Activated naive CD4-positive, alpha-beta T cell (primary cell): ENCODE measurements around the gene CFAP74.

ENCODE experiments used
- DNase-seq, 4 experiments: peaks; one replicate each; lab custom pipeline; 2025; lab: John Stamatoyannopoulos, UW

The CFAP74 gene

DNA sequence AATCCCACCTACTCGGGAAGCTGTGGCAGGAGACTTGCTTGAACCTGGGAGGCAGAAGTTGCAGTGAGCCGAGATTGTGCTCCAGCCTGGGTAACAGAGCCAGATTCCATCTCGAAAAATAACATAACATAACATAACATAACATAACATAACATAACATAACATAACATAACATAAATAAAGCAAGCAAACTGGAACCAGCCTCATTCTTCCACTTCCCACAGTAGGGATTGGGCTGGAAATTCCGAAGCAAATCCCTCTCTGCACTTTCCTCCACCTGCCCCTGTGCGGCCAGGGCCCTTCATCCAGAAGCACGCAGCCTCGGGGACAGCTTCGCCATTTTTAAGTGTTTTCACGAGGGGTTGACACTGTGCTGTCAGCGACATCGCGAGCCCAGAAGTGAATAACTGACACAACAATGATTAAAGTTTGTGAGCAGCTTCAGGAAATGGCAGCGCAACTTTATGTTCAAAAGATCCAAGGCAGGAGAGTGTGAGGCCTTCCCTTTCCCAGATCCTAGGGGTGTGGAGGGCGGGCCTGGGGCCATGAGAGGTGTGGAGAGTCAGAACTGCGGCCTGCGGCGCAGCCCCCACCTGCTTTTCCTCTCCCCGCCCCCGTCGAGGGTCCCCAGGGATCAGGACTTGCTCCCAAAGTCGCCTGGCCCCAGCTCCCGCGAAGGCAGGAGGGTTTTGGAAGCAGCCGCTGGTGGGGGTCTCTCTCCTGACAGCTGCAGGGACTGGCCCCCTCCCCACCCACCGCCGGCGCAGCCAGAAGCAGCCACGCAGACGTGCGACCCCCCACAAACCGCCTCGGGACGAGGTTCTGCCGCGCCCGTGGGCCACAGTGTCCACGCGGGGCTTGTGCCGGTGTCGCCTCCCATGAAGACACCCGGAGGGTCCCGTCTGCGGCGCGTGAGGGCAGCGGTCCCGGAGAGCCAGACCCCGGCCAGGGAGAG, 14.9 kb upstream of the CFAP74 start:
- DNase-seq, result no peak

DNA sequence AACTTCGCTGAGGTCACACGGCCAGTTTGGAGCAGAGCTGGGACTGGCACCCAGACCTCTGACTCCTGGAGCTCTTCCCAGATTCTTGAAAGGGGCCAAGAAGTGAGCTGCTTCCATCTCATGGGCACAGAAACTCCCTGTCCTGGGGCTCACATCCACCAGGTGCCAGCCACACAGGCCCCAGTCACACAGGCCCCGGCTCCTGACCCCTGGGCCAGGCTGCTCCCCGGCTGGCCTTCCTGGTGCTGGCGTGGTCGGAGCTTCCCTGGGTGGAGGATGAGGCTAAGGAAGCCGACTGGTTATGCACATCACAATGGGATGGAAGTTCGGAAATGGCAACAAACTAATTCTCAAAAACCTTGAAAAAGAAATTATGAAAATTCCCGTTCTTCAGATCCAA, 12.5 kb upstream of the CFAP74 start:
- DNase-seq, result no peak

DNA sequence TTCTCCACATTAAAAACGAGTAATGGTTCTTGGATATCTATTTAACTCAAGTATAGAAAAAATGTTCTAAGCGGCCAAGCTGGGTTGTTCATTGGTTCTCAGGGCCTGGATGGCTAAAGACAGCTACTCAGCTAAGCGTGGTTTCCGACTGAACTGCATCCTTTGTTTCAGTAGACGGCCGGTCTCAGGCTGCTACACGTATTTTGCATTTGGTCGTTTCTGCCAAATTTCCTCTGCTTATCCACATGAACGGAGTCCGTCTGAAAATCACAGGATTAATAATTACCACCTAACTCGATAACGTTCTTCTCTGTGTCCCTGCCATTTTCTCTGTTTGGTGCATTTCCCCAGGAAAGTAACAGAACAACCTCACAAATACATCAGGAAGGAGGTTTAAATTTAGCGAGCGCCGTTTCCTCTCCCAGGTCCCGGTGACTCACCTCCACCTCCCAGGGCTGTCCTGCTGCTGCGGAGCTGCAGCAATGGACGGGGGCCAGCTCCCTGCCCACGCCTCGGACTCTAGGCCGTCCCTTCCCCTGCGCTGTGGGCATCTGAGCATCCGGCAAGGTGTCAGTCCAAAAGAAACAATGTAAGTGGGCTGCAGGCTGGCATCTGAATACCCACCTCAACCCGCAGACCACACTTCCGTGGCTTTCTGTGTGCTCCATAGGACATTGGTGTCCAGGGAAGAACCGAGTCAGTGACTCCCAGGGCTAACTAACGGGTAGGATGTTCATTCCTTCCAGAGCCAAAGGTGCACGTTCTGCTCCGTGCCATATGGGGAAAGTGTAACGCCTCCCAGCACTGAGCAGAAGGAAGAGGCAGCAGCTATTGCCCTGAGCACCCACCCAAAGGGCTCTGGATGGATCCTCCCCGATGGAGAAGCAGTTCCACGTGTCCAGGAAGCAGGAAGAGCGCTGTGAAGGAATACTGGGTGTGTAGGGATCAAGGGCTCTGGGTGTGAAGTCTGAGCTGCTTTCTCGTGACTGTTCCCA, 11.5 kb upstream of the CFAP74 start:
- DNase-seq, result no peak

DNA sequence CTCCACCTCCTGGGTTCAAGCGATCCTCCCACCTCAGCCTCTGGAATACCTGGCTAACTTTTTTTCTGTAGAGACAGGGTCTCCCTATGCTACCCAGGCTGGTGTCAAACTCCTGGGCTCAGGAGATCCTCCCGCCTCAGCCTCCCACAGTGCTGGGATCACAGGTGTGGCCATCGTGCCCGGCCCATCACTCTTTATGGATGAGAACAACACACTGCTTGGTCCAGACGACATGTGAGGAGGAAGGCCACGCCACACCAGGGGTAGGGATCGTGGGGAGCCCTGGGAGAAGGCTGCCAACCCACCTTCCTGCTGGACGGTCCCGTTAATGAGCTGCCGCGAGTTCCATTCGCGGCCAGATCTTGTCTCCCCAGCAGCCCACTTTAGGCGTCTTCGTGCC, 10.6 kb upstream of the CFAP74 start:
- DNase-seq, result no peak

DNA sequence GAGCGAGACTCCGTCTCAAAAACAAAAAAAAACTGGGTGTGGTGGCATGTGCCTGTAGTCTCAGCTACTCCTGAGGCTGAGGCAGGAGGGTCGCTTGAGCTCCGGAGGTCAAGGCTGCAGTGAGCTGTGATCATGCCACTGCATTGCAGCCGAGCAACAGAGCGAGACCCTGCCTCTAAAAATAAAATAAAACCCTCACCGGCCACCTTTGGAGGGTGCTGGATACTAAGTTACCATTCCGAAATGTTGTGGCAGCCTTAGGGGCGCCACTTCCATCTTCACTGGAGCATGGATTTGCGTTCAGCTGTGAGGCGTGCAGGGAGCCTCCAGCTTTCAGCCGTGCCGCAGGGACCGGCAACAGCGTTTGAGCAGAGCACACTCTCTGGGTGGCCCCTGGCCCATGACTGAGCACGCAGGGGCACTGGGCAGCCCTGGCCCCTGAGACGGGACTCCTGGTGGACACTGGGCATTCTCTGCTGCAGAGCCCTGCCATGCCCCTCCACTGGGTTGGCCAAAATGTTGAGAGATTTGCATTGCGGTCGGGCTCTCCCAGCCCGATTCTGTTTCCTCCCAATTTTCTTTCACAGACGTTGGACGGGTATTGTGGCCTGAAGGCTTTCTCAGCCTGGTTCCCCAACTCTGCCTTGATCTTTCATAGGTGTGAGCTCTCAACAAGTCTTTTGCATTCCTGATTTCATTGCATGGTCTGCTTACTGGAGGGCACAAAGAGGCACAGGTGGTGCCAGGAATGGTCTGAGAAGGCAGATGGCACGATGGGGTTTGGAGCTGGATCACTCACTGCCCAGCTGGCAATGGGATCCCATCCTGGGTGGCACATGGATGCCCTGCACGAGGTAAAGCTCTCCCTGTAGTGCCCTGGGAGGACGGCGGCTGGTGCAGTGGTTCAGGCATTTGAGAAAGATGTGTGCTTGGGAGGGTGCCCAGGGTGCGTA, 5.8 kb upstream of the CFAP74 start:
- no peak for DNase-seq

DNA sequence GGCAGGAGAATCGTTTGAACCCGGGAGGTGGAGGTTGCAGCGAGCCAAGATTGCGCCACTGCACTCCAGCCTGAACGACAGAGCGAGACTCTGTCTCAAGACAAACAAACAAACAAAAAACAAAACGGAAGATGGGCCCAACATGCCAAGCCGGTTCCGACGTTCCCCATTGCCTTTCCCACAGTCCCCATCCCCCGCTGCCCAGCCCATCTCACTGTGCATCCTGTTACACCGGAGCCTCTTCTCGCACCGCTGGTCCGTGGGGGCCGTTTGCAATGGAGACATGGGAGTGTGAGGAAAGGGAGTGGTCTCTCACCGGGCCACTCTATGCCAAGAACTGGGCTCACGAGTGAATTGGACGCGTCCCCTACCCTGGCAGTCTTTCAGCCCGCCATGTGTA, 1.3 kb upstream of the CFAP74 start:
- no peak for DNase-seq

DNA sequence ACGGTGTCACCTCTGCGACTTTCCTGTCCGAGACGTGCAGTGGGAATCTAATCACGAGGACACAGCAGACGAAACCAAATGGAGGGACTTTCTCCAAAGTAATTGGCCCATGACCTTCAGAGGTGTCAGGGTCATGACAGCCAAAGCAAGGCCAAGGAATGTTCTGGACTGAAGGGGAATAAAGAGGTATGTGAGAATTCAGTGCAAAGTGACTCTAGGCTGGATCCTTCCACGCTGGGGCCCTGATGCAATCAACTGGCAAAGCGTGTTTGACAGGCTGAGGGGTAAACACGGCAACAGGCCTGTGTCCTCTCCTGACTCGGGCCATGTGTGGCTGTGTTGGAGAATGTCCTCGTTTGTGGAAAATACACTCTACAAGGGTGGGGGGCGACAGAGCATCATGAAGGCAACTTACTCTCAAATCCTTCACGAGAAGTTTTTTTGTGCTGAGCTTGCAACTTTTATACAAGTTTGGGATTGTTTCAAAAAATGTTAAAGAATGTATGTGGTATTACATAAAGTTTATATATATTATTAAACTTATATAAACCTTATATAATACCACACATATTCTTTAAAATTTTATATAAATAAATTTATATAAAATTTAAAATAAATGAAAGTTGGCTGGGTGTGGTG, 1.7 kb downstream of the CFAP74 start:
- DNase-seq, result no peak

DNA sequence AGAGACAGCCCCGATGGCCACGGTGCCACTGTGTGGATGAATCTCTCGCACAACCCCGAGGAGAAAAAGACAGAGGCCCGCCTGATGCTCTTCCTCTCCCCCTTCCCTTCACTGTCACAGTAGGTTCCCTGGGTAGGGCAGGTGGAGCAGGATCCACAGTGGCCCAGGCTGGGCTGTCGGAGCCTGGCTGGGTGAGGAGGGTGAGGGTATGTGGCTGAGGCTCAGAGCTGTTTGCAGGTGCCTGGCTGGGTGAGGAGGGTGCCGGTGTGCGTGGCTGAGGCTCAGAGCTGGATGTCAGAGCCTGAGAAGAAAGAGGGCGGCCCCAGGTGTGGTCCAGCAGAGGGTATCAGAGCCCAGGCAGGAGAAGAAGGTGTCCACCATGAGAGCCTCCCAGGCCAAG, 2.7 kb downstream of the CFAP74 start:
- no peak for DNase-seq

DNA sequence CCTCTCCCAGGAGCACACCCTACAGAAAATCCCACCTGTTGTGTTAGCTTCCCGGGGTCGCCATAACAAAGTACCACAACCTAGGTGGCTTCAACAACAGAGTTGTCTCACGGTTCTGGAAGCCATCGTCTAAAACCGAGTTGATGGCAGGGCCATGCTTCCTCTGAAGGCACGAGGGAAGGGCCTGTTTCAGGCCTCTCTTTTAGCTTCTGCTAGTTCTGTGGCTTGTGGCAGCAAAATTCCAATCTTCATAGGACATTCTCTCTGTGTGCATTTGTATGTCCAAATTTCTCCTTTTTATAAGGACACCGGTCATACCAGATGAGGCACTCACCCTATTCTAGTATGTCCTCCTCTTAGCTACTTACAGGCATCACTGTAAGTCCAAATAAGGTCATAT, 3.2 kb downstream of the CFAP74 start:
- no peak for DNase-seq

DNA sequence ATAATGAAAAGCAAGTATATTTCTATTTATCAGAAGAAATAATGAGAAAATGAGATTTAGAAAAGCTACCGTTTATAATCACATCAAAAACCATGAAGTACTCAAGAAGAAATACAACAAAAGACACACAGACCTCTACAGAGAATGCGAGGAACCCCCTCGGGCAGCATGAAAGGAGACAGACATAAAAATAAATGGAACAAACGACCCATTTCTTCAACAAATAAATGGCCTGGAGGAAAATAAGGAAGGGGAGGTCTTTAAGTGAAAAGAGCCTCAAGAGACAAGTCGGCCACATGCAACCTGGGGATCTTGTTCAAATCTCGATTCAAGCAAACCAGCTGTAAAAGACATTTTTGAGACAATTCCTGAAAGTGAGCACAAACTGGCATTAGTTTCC, 6.0 kb downstream of the CFAP74 start:
- no peak for DNase-seq

DNA sequence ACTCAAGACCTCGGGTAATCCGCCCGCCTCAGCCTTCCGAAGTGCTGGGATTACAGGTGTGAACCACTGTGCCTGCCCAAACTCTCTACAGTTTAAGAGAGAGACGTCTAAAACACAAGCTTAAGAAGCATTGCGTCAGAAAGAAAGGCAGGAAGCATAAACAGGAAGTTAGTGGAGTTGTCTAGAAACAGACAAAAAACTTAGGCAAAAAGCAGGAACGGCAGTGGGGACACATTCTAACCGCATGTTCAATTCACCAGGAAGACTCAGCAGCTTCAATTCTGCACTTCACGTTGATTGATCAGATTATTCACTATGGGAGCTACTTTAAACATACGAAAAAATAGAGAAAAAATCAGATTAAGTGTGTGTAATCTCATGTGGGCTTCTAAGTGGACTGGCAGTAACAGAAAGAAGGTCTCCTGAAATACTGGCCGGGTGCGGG, 7.4 kb downstream of the CFAP74 start:
- DNase-seq, result no peak

DNA sequence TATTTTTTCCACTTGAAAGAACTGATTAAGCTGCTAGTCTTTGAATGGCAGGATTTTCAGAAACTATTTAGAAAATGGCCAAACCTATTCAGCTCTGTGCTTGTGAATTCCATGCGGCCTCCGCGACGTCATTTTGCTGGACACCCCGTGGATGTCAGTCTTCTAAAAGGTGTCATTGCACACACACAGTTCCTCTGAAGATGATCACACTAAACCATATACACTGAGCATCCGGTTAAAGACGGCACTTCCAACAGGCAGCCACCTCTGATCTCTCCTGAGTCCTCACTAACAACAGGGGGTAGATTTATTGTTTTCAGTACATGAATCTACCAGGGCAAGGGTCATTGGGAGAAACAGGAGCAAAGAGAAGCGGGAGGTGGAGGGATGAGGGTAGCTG, 9.1 kb downstream of the CFAP74 start:
- no peak for DNase-seq

DNA sequence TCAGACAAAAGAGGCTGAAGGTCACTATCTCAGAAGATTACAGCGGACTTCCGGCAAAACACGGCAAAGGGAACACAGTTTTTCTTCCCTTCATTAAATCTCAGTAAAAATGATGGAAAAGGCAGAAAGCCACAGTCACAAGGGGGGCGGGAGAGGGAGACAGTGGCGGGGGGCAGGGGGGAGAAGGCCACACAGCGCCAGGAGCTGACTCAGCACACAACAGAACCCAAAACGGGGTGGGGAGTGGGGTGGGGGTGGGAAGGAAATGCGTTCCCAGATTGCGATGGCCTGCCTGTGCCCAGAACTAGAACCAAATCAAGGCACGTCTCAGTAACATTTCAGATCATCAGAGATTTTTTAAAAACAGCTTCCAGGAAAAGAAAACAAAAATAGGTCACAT, 13.4 kb downstream of the CFAP74 start:
- DNase-seq, result no peak

DNA sequence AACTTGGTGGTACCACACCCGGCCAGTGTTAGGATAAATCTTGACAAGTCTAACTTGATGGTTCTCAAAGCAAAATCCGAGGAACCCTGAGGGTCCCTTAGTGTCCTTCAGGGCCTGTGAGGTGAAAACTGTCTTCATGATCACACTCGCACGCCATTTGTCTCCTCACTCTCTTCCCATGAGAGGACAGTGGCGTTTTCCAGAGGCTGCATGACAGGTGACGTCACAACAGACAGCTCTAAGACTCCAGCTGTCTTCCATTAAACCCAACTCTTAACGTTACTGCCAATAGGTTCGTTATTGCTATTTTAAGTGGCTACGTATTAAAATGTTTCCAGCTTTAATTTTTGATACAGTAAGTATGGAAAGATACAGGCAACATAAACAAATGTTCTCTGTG, 13.8 kb downstream of the CFAP74 start:
- no peak for DNase-seq

DNA sequence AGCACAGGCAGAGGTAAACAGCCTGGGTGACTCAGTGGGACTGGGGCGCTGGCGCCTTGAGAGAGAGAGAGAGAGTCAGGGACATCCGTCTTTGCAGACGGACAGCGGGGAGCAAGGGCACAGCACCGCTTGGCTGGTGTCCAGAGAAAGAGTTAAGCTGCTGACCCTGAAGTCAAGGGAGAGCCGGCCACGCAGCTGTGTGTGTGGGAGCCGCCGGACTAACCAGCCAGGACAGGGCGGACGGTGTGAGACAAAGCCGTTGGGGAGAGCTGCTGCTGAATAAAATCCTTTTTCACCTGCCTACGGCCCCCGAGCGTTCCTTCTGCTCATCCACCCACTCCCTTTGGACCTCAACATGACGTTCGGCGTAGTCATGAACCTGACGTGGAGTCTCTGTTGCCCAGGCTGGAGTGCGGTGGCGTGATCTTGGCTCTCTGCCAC, 14.5 kb downstream of the CFAP74 start:
- no peak for DNase-seq

DNA sequence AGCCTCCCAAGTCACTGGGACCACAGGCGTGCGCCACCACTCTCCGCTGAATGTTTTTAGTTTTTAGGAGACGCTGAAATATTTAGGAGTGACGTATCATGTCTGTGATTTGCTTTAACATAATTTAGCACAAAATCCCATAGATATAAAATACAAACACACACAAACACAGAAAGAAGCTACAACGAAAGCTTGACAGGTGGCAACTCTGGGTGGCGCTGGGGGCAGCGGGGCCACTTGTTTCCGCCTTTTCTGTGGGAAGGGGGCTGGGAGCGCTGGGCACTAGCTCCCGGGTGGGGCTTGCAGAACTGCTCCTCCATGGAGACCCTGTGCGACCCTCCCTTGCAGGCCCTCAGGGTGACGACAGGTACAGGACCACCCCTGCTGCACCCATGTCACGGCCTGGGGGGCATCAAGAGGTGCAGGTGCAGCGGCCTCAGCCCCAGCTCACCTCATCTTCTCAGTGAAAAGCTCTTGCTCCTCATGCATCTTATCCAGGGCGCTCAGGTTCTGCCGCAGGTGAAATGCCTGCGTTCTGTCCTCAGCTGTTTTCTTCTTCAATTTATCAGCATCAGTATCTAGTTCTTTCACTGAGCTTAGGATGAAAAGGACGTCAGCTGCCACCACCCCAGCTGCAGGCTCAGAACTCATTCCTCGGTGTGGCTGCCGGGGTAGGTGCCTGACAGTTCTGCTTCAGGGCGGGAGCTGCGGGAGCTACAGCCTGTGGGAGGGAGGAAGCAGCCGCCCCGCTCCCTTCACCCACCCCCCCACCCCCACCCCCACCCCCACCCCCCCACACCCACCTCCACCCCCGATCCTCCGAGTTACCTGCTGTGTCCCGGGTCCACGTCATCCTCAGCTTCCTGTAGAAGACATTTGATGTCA, 15.3 kb downstream of the CFAP74 start:
- no peak for DNase-seq

DNA sequence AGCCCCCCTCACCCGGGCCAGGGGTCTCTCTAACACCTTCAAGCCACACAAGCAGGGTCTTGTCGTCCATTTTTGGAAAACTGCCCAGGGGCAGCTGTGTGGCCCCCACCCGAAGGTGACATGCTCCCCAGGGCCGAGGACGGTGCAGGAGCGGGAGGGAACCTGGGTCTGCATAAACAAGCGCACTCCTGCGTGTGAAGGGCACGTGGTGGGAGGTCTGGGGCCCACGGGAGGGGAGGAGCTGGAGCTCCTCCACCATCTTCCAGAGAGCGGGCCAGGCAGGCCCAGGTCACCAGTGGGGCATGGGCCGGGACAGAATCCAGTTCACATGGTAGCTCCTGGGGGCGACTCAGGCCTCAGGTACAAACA, 16.5 kb downstream of the CFAP74 start:
- DNase-seq, result no peak

DNA sequence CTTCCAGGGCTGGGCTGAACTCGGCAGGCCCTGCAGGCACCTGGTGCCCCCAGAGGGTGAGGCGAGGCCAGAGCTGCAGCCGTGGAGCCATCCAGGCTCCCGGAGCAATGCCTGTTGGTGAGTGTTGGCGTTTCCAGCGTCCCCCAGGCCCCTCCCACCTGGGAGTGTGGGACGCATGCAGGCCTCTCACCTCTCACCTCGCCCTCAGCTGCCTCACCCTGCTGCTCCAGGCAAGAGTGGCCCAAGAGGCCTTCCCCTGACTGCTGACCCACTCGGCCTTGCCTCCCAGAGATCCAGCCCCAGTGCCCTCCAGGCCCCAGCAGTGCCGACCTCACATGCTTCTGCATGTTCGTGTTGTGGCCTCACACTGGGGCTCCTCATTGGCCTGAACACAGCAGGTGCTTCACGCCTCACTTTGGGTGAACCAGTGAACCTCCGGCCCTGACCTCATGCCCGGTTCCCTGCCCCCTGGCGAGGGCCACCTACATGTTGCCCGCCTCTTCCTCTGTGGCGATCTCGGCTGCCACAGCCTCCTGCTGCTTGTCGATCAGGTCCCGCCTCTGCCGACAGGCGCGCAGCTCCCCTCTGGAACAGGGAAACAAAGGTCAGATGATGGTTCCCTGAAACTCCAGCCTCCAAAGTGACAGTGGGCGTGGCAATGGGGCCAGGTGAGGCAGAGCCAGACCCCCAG, 17.0 kb downstream of the CFAP74 start:
- DNase-seq, result no peak

DNA sequence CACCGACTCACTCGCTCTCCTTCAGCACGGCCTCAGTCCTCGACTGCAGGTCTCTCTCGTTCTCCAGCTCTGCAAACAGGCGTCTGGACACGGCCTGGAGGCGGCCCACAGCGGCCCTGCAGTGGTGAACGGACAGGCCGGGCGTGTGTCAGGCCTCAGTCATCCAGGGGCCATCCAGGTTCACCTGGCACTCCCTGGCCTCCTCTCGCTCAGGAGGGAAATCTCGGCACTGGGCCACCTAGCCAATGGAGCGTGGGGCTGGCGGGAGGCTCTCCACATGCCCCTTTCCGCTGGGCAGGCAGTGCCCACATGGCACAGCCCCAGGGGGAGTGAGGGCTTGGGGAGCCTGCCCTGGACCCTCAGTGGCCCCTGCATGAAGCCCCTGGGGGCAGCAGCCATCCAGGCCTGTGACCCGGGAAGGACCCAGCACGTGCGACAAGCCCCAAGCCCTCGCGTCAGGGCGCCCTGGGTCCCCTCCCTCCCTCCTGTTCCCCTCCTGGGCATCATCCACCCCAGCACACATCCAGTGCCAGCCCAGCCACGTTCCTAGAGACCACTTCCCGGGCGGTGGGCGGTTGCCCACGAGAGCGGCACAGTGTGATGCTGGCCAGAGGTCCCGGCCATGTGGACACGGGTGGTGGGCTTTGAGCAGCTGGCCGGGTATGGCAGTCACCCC, 18.1 kb downstream of the CFAP74 start:
- no peak for DNase-seq
